HCT116 (cell line): ENCODE measurements around the gene ATP6V1G3.

ENCODE experiments used
- CTCF ChIP-seq, 3 experiments: fragments of 200-600 bp in 1 of 3; sonication (generic) in 1 of 3; IDR thresholded peaks in 2 of 3; conservative IDR thresholded peaks in 1 of 3; 2 replicates each; pipeline ENCODE4 v1.5.1; 2012 to 2017; ENCODE audit warnings: low read depth in 2 of 3, low read length in 2 of 3, antibody characterized with exemption in 1 of 3, borderline replicate concordance in 1 of 3, control low read depth in 1 of 3, mild to moderate bottlenecking in 1 of 3, mixed read lengths in 1 of 3, mixed run types in 1 of 3, moderate library complexity in 1 of 3; ENCODE audit not compliant: insufficient read depth in 1 of 3
- EZH2 ChIP-seq: fragments of 200-600 bp; sonication (generic); IDR thresholded peaks from 2 replicates; pipeline ENCODE4 v1.6.1; 2017; ENCODE audit warnings: antibody characterized with exemption, mixed run types
- MAX ChIP-seq: IDR thresholded peaks from 2 replicates; pipeline ENCODE4 v1.6.1; 2012
- POLR2A ChIP-seq: IDR thresholded peaks from 2 replicates; pipeline ENCODE4 v1.7.0; 2011; ENCODE audit warnings: borderline replicate concordance; ENCODE audit not compliant: insufficient read depth, insufficient read length; ENCODE audit errors: extremely low read depth
- POLR2AphosphoS5 ChIP-seq: IDR thresholded peaks from 2 replicates; pipeline ENCODE4 v1.6.1; 2011; ENCODE audit warnings: mild to moderate bottlenecking, low read depth, low read length, moderate library complexity
- REST ChIP-seq: IDR thresholded peaks from 2 replicates; pipeline ENCODE4 v1.6.1; 2012; ENCODE audit warnings: low read depth
- YY1 ChIP-seq: IDR thresholded peaks from 2 replicates; pipeline ENCODE4 v1.6.1; 2011; ENCODE audit warnings: low read length, low read depth, moderate library complexity, mild to moderate bottlenecking; ENCODE audit not compliant: insufficient replicate concordance; ENCODE audit errors: extremely low read depth

- TF ChIP-seq EZH2, result no peak
- TF ChIP-seq CTCF (IDR thresholded peaks at IDR 0.05 in 2 of 3, conservative IDR thresholded peaks at IDR 0.05 in 1 of 3; ENCODE audit: borderline replicate concordance in 1 of 3, insufficient read depth in 1 of 3, low read depth in 2 of 3, low read length in 2 of 3), result no peak
- no peak for TF ChIP-seq YY1
- no peak for TF ChIP-seq POLR2A
- TF ChIP-seq POLR2AphosphoS5, result no peak
- TF ChIP-seq REST, result no peak
- no peak for TF ChIP-seq MAX
These were observed 44.8 kb downstream of the ATP6V1G3 start for GRCh38 chr1:198495631-198496030.
